OCI-LY7 (cell line): ENCODE data around the gene DIABLO. TPM values are rescaled to one million over a fixed set of nuclear protein-coding genes. Genes with fewer than 3 reads are reported as not detected.

Source experiments
- BruUV-seq: library from RNA; stranded (reverse); fragments of 400-500 nt; replicated peaks from 2 replicates; lab custom pipeline; 2021; lab: Mats Ljungman, UMichigan
- CTCF ChIA-PET: fragments of 300-600 bp; sonication (Branson Sonifier 250); formaldehyde crosslinking; loops from one replicate; lab custom pipeline; 2022; ENCODE audit warnings: antibody characterized with exemption; ENCODE audit not compliant: unreplicated experiment; lab: Charles Lee
- POLR2A ChIA-PET: fragments of 300-600 bp; sonication (Branson Sonifier 250); formaldehyde crosslinking; loops from one replicate; lab custom pipeline; 2022; ENCODE audit warnings: antibody characterized with exemption; lab: Charles Lee
- DNase-seq: peaks from one replicate; pipeline ENCODE4 v3.0.0-alpha.2; 2015; ENCODE audit warnings: low spot score
- H2AFZ ChIP-seq: fragments of 200-600 bp; sonication (generic), shearing (Covaris generic); 2 replicates; pipeline ENCODE4 v1.6.1; 2014; ENCODE audit warnings: mild to moderate bottlenecking, antibody characterized with exemption, low read length, moderate library complexity
- H3K27ac ChIP-seq: fragments of 200-600 bp; sonication (generic); 2 replicates; pipeline ENCODE4 v1.5.1; 2014; ENCODE audit warnings: mixed run types, low read depth, mild to moderate bottlenecking, moderate library complexity, low read length, inconsistent platforms; ENCODE audit not compliant: poor library complexity, severe bottlenecking
- H3K36me3 ChIP-seq: fragments of 200-600 bp; sonication (generic); 2 replicates; pipeline ENCODE4 v1.6.1; 2014; ENCODE audit warnings: mild to moderate bottlenecking, antibody characterized with exemption, low read length, moderate library complexity, mixed read lengths; ENCODE audit not compliant: insufficient read depth
- H3K4me1 ChIP-seq: fragments of 200-600 bp; sonication (generic); 2 replicates; pipeline ENCODE4 v1.5.1; 2014; ENCODE audit warnings: mild to moderate bottlenecking, low read length; ENCODE audit not compliant: insufficient read depth, poor library complexity, severe bottlenecking
- H3K4me2 ChIP-seq: fragments of 200-600 bp; sonication (generic); 2 replicates; pipeline ENCODE4 v1.6.1; 2014; ENCODE audit warnings: mild to moderate bottlenecking, low read length
- H3K4me3 ChIP-seq: fragments of 200-600 bp; sonication (generic); 2 replicates; pipeline ENCODE4 v1.5.1; 2014; ENCODE audit warnings: mild to moderate bottlenecking, low read depth, low read length; ENCODE audit not compliant: poor library complexity, severe bottlenecking
- H3K79me2 ChIP-seq: fragments of 200-600 bp; sonication (generic); 2 replicates; pipeline ENCODE4 v1.6.1; 2016; ENCODE audit warnings: low read depth, mild to moderate bottlenecking, low read length, moderate library complexity, mixed read lengths; ENCODE audit not compliant: insufficient read depth
- H3K9me2 ChIP-seq: fragments of 200-600 bp; sonication (generic); 2 replicates; pipeline ENCODE4 v1.6.1; 2016; ENCODE audit warnings: mild to moderate bottlenecking, low read length, mixed read lengths; ENCODE audit not compliant: insufficient read depth
- H3K9me3 ChIP-seq: fragments of 200-600 bp; sonication (generic); 2 replicates; pipeline ENCODE4 v1.6.1; 2014; ENCODE audit warnings: mild to moderate bottlenecking, mixed run types, low read length, mixed read lengths
- H4K20me1 ChIP-seq: fragments of 200-600 bp; sonication (generic); 2 replicates; pipeline ENCODE4 v1.6.1; 2014; ENCODE audit warnings: mild to moderate bottlenecking, antibody characterized with exemption, low read length, moderate library complexity, mixed read lengths; ENCODE audit not compliant: insufficient read depth
- CTCF ChIP-seq: fragments of 200-600 bp; sonication (generic); conservative IDR thresholded peaks from 2 replicates; pipeline ENCODE4 v1.5.1; 2014; ENCODE audit warnings: mild to moderate bottlenecking, antibody characterized with exemption, low read length, moderate library complexity, mixed read lengths
- EZH2phosphoT487 ChIP-seq: fragments of 200-600 bp; sonication (generic); IDR thresholded peaks from 2 replicates; pipeline ENCODE4 v1.6.1; 2018; ENCODE audit warnings: low read depth, borderline replicate concordance, mild to moderate bottlenecking, mixed run types, antibody characterized with exemption, low read length, moderate library complexity, mixed read lengths
- intact Hi-C: fragments of 100-400 bp; cut with micrococcal nuclease; formaldehyde crosslinking; loops from one replicate; pipeline ENCODE4 v1.10.0; 2022; ENCODE audit not compliant: unreplicated experiment
- total RNA-seq, 2 experiments: library from RNA; depleted of rRNA in 1 of 2; stranded (reverse); fragments of >200 nt in 1 of 2; shearing (Covaris generic) in 1 of 2; gene quantifications; 2 replicates each; pipeline ENCODE4 v1.2.3, GENCODE V29; 2014 to 2022

Gene DIABLO
- total RNA-seq, 2 experiments from 2014 or later: 53.9 to 56.5 TPM

GRCh38 chr12:122190842-122191668, 34.8 kb downstream of the DIABLO start:
- no peaks in the 10 kb centered on the region for H3K79me2 ChIP-seq
- BruUV-seq: no TSS peak
- POLR2A ChIA-PET: interaction anchor here (0.6 to 1.3 kb wide), 4 partner anchors 19 to 1654 kb away, joined by 3 to 6 read pairs (median 6); no protein-coding TSS in a partner anchor
- TF ChIP-seq CTCF (peak; percentile 92), EZH2phosphoT487 (no peak)
- no peak overlapping the region for H3K27ac ChIP-seq
- H3K4me1 ChIP-seq: no peaks in the 10 kb centered on the region
- no peak overlapping the region for H2AFZ ChIP-seq
- peak; percentile 79 for DNase-seq
- H3K4me2 ChIP-seq: no peak overlapping the region
- CTCF ChIA-PET: interaction anchor here (0.6 kb wide), 2 partner anchors 35 to 227 kb away, joined by 3 to 9 read pairs; partner anchors contain the start of gene DIABLO
- no peaks in the 10 kb centered on the region for H4K20me1 ChIP-seq
- H3K4me3 ChIP-seq: no peak overlapping the region
- H3K9me3 ChIP-seq: no peaks in the 10 kb centered on the region
- intact Hi-C loops: loop anchor here (1.0 to 5.0 kb wide), 4 partner anchors 39 to 274 kb away; partner anchors contain the start of gene CFAP251
- no peaks in the 10 kb centered on the region for H3K9me2 ChIP-seq
- no peaks in the 10 kb centered on the region for H3K36me3 ChIP-seq

GRCh38 chr12:122189626-122190475, 36.0 kb downstream of the DIABLO start:
- ChIA-PET POLR2A (interaction anchor here (1.3 kb wide), 1 partner anchor 22 kb away, joined by 6 read pairs; no protein-coding TSS in a partner anchor), CTCF (no interaction called here)
- Histone ChIP-seq H3K27ac (no peak overlapping the region), H4K20me1 (no peaks in the 10 kb centered on the region), H3K36me3 (no peaks in the 10 kb centered on the region), H3K79me2 (no peaks in the 10 kb centered on the region), H3K9me3 (no peaks in the 10 kb centered on the region), H3K4me2 (no peak overlapping the region), H3K9me2 (no peaks in the 10 kb centered on the region), H3K4me1 (no peaks in the 10 kb centered on the region), H3K4me3 (no peak overlapping the region), H2AFZ (no peak overlapping the region)
- BruUV-seq: no TSS peak
- no peak for DNase-seq
- TF ChIP-seq CTCF (no peak), EZH2phosphoT487 (no peak)
- intact Hi-C loops: loop anchor here (5.0 kb wide), 3 partner anchors 38 to 273 kb away; partner anchors contain the start of gene CFAP251
